PC-9 (cell line): Measurements from ENCODE around the gene PTX3. TPM values are rescaled to one million over a fixed set of nuclear protein-coding genes. Genes with fewer than 3 reads are reported as not detected.
A peak's percentile ranks its signal among the peaks of the same experiment; 100 is the strongest.

ENCODE experiments used
- BruUV-seq: library from RNA; stranded (reverse); fragments of 400-500 nt; replicated peaks from 2 replicates; lab custom pipeline; 2021; lab: Mats Ljungman, UMichigan
- CTCF ChIA-PET: fragments of 300-600 bp; sonication (Branson Sonifier 250); formaldehyde crosslinking; loops from one replicate; lab custom pipeline; 2022; ENCODE audit warnings: antibody characterized with exemption; lab: Charles Lee
- POLR2A ChIA-PET: fragments of 300-600 bp; sonication (Branson Sonifier 250); formaldehyde crosslinking; loops from one replicate; lab custom pipeline; 2022; ENCODE audit warnings: antibody characterized with exemption; ENCODE audit not compliant: unreplicated experiment; lab: Charles Lee
- DNase-seq, 2 experiments: peaks; one replicate each; pipeline versions ENCODE4 v3.0.0 to v3.0.0-alpha.2; 2015 to 2022; ENCODE audit warnings: mixed read lengths in 1 of 2
- H2AFZ ChIP-seq: fragments of 200-600 bp; sonication (generic); 2 replicates; pipeline ENCODE4 v1.8.1; 2017; ENCODE audit warnings: antibody characterized with exemption
- H3F3A ChIP-seq: fragments of 200-600 bp; sonication (generic); 2 replicates; pipeline ENCODE4 v1.8.1; 2017; ENCODE audit warnings: antibody characterized with exemption, mild to moderate bottlenecking, low read depth; ENCODE audit not compliant: insufficient read depth
- H3K27ac ChIP-seq: fragments of 200-600 bp; sonication (generic); 2 replicates; pipeline ENCODE4 v1.6.1; 2016; ENCODE audit warnings: mixed run types
- H3K27me3 ChIP-seq: fragments of 200-600 bp; sonication (generic); 2 replicates; pipeline ENCODE4 v1.6.1; 2016; ENCODE audit warnings: low read depth, mixed run types; ENCODE audit not compliant: insufficient read depth
- H3K36me3 ChIP-seq: fragments of 200-600 bp; sonication (generic); 2 replicates; pipeline ENCODE4 v1.6.1; 2016; ENCODE audit warnings: low read depth, mixed run types
- H3K4me1 ChIP-seq: fragments of 200-600 bp; sonication (generic); replicated peaks from 2 replicates; pipeline ENCODE4 v1.6.1; 2016; ENCODE audit warnings: mixed run types; ENCODE audit not compliant: insufficient read depth
- H3K4me2 ChIP-seq: fragments of 200-600 bp; sonication (generic); 2 replicates; pipeline ENCODE4 v1.6.1; 2017; ENCODE audit warnings: mixed run types
- H3K4me3 ChIP-seq: fragments of 200-600 bp; sonication (generic); 2 replicates; pipeline ENCODE4 v1.6.1; 2016; ENCODE audit warnings: mixed run types
- H3K79me2 ChIP-seq: fragments of 200-600 bp; sonication (generic); 2 replicates; pipeline ENCODE4 v1.6.1; 2017; ENCODE audit warnings: low read depth, mixed run types
- H3K9me2 ChIP-seq: fragments of 200-600 bp; sonication (generic); 2 replicates; pipeline ENCODE4 v1.8.1; 2017; ENCODE audit warnings: mild to moderate bottlenecking; ENCODE audit not compliant: insufficient read depth
- H3K9me3 ChIP-seq: fragments of 200-600 bp; sonication (generic); 2 replicates; pipeline ENCODE4 v1.8.1; 2016; ENCODE audit warnings: low read depth; ENCODE audit not compliant: insufficient read depth
- H4K20me1 ChIP-seq: fragments of 200-600 bp; sonication (generic); 2 replicates; pipeline ENCODE4 v1.8.1; 2017; ENCODE audit not compliant: insufficient read depth
- CTCF ChIP-seq: fragments of 200-600 bp; sonication (generic); conservative IDR thresholded peaks from 2 replicates; pipeline ENCODE4 v1.6.1; 2017; ENCODE audit warnings: mixed run types, antibody characterized with exemption, mild to moderate bottlenecking, moderate library complexity
- EZH2 ChIP-seq: fragments of 200-600 bp; sonication (generic); IDR thresholded peaks from 2 replicates; pipeline ENCODE4 v1.8.0; 2017; ENCODE audit warnings: antibody characterized with exemption, low read depth
- intact Hi-C: fragments of 100-400 bp; cut with micrococcal nuclease; formaldehyde crosslinking; loops from one replicate; pipeline ENCODE4 v1.10.0; 2022; ENCODE audit not compliant: unreplicated experiment
- total RNA-seq: library from RNA; stranded (reverse); gene quantifications from 2 replicates; pipeline ENCODE4 v1.2.3, GENCODE V29; 2021

PTX3 gene
- total RNA-seq, 1 experiment from 2014 or later = 0.59 TPM

- no peak overlapping the region for H3K4me2 ChIP-seq
- no peaks in the 10 kb centered on the region for H3F3A ChIP-seq
- H3K9me2 ChIP-seq = no peaks in the 10 kb centered on the region
- 0 out of 2 replicates have a peak overlapping the region, but pooled peaks have one; percentile 6 for H2AFZ ChIP-seq
- ChIA-PET POLR2A (interaction anchor here (0.6 kb wide), 1 partner anchor 530 kb away, joined by 9 read pairs; no protein-coding TSS in a partner anchor), CTCF (no interaction called here)
- TF ChIP-seq EZH2 (no peak), CTCF (no peak)
- H3K27me3 ChIP-seq = no peaks in the 10 kb centered on the region
- no peaks in the 10 kb centered on the region for H3K79me2 ChIP-seq
- H3K36me3 ChIP-seq = no peaks in the 10 kb centered on the region
- no TSS peak for BruUV-seq
- no peak overlapping the region for H3K4me3 ChIP-seq
- 0 out of 2 replicates have a peak, but pooled peaks cover 4% of the 10 kb centered on the region for H3K9me3 ChIP-seq
- H3K4me1 ChIP-seq = peaks cover 12% of the 10 kb centered on the region; the same call in 1 of the 2 replicates
- H3K27ac ChIP-seq = no peak overlapping the region
- DNase-seq = no peak
- no peaks in the 10 kb centered on the region for H4K20me1 ChIP-seq
- intact Hi-C loops = no loop called here
Observed at GRCh38 chr3:157417247-157417646, 19.4 kb upstream of the PTX3 start.

GRCh38 chr3:157418104-157418503, 18.5 kb upstream of the PTX3 start:
- POLR2A ChIA-PET = interaction anchor here (0.6 kb wide), 1 partner anchor 214 kb away, joined by 5 read pairs; no protein-coding TSS in a partner anchor
- H3K4me1 ChIP-seq = peaks cover 12% of the 10 kb centered on the region; the same call in 1 of the 2 replicates

GRCh38 chr3:157420606-157421130, 16.0 kb upstream of the PTX3 start:
- DNase-seq = no peak
- Histone ChIP-seq H3K4me1 (peaks cover 12% of the 10 kb centered on the region; the same call in 1 of the 2 replicates), H3K27me3 (no peaks in the 10 kb centered on the region), H3K9me2 (0 out of 2 replicates have a peak, but pooled peaks cover 4% of the 10 kb centered on the region), H4K20me1 (no peaks in the 10 kb centered on the region), H3K4me3 (no peak overlapping the region), H3F3A (no peaks in the 10 kb centered on the region), H3K79me2 (no peaks in the 10 kb centered on the region), H2AFZ (no peak overlapping the region), H3K27ac (no peak overlapping the region), H3K4me2 (no peak overlapping the region), H3K36me3 (no peaks in the 10 kb centered on the region), H3K9me3 (0 out of 2 replicates have a peak, but pooled peaks cover 4% of the 10 kb centered on the region)
- BruUV-seq = no TSS peak
- ChIA-PET CTCF (interaction anchor here (0.7 kb wide), 1 partner anchor 1069 kb away, joined by 3 read pairs; no protein-coding TSS in a partner anchor), POLR2A (interaction anchor here (0.7 kb wide), 1 partner anchor 139 kb away, joined by 4 read pairs; no protein-coding TSS in a partner anchor)
- TF ChIP-seq CTCF (no peak), EZH2 (no peak)
- intact Hi-C loops = no loop called here

More at GRCh38 chr3:157418104-157418503, 18.5 kb upstream of the PTX3 start:
- Histone ChIP-seq H3K27me3 (no peaks in the 10 kb centered on the region), H2AFZ (0 out of 2 replicates have a peak overlapping the region, but pooled peaks have one; percentile 6), H3K9me3 (0 out of 2 replicates have a peak, but pooled peaks cover 4% of the 10 kb centered on the region), H3K9me2 (0 out of 2 replicates have a peak, but pooled peaks cover 4% of the 10 kb centered on the region), H3F3A (no peaks in the 10 kb centered on the region), H3K27ac (no peak overlapping the region), H3K36me3 (no peaks in the 10 kb centered on the region), H3K79me2 (no peaks in the 10 kb centered on the region), H3K4me3 (no peak overlapping the region), H3K4me2 (no peak overlapping the region), H4K20me1 (no peaks in the 10 kb centered on the region)
- CTCF ChIA-PET = no interaction called here
- BruUV-seq = no TSS peak
- intact Hi-C loops = no loop called here
- no peak for TF ChIP-seq EZH2
- no peak for TF ChIP-seq CTCF
- no peak for DNase-seq
